Measurements from ENCODE around the gene CTNND2.

- TF ChIP-seq CTCF (IDR thresholded peaks at IDR 0.05; ENCODE audit: poor library complexity, severe bottlenecking), result no peak
- TF ChIP-seq RAD21 (conservative IDR thresholded peaks at IDR 0.05), result no peak
- no peak for TF ChIP-seq EZH2 (IDR thresholded peaks at IDR 0.05; ENCODE audit: borderline replicate concordance, insufficient read depth, low read length, poor library complexity, severe bottlenecking)
- no peak for TF ChIP-seq TAF1 (IDR thresholded peaks at IDR 0.05; ENCODE audit: low read depth)
- TF ChIP-seq POLR2AphosphoS5 (IDR thresholded peaks at IDR 0.05), result no peak
Observed at GRCh38 chr5:11574787-11575186, 329.5 kb downstream of the CTNND2 start.
